SH-SY5Y (cell line): ENCODE measurements around the gene CCDC149.

Experiments used
- GATA2 ChIP-seq: IDR thresholded peaks from 2 replicates; pipeline ENCODE4 v1.6.1; 2011; ENCODE audit warnings: mild to moderate bottlenecking, low read depth, low read length
- GATA3 ChIP-seq: IDR thresholded peaks from 2 replicates; pipeline ENCODE4 v1.6.1; 2011; ENCODE audit warnings: low read depth, mild to moderate bottlenecking, low read length, moderate library complexity

DNA sequence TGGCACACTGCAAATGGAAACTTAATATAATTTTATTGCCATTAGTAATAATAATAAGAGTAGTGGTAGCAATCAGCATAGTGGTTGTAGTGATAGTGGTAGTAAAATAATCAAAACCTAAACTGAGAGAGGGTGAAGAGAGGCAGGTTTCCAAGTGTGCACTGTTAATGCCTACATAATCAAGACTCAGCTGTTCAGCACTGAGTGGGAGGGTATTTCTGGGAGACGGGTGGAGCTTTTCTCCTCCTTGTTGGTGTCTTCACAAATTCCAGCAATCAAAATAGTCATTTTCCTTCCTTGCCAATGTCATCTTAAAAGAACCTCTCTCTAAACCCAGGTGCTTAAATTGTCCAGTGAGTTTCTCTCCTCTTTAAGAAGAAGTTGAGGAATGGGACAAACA, 18.6 kb downstream of the CCDC149 start:
- TF ChIP-seq GATA2 (no peak), GATA3 (no peak)
